GM23338 (cell line): ENCODE data around the gene MDGA2.

Source experiments
- CREB1 ChIP-seq: fragments of 250-450 bp; sonication (Bioruptor Pico); IDR thresholded peaks from 2 replicates; pipeline ENCODE4 v1.5.0; 2020; ENCODE audit warnings: low read depth, mild to moderate bottlenecking, moderate library complexity
- CTCF ChIP-seq, 2 experiments: fragments of 200-600 bp in 1 of 2; sonication (generic) in 1 of 2; conservative IDR thresholded peaks; 2 replicates each; pipeline versions ENCODE4 v1.5.1 to v1.6.1; 2016 to 2017; ENCODE audit warnings: antibody characterized with exemption in 2 of 2, low read depth in 2 of 2, mild to moderate bottlenecking in 2 of 2, moderate library complexity in 1 of 2
- ETS1 ChIP-seq: IDR thresholded peaks from 2 replicates; pipeline ENCODE4 v1.6.1; 2016; ENCODE audit warnings: antibody characterized with exemption
- EZH2 ChIP-seq: fragments of 200-600 bp; sonication (generic); IDR thresholded peaks from one replicate; pipeline ENCODE4 v1.8.0; 2017; ENCODE audit warnings: antibody characterized with exemption, mild to moderate bottlenecking, low read depth; ENCODE audit not compliant: unreplicated experiment
- EZH2phosphoT487 ChIP-seq: fragments of 200-600 bp; sonication (generic); IDR thresholded peaks from one replicate; pipeline ENCODE4 v1.8.1; 2018; ENCODE audit warnings: antibody characterized with exemption; ENCODE audit not compliant: unreplicated experiment
- NANOG ChIP-seq: IDR thresholded peaks from 2 replicates; pipeline ENCODE4 v1.6.1; 2016; ENCODE audit warnings: antibody characterized with exemption, borderline replicate concordance
- POLR2AphosphoS5 ChIP-seq: IDR thresholded peaks from 2 replicates; pipeline ENCODE4 v1.6.1; 2016; ENCODE audit warnings: antibody characterized with exemption, low read depth
- REST ChIP-seq: IDR thresholded peaks from one replicate; pipeline ENCODE4 v1.6.1; 2018; ENCODE audit warnings: antibody characterized with exemption; ENCODE audit not compliant: unreplicated experiment
- STAT1 ChIP-seq: IDR thresholded peaks from one replicate; pipeline ENCODE4 v1.6.1; 2016; ENCODE audit warnings: antibody characterized with exemption; ENCODE audit not compliant: unreplicated experiment

- TF ChIP-seq CTCF (conservative IDR thresholded peaks at IDR 0.05; ENCODE audit: low read depth in 2 of 2) (no peak), ETS1 (no peak), EZH2phosphoT487 (no peak), EZH2 (no peak), POLR2AphosphoS5 (no peak), CREB1 (CRISPR knock-in tag) (no peak), NANOG (no peak), STAT1 (no peak), REST (no peak)
Measured at GRCh38 chr14:46887144-46887543, 788.3 kb downstream of the MDGA2 start.
